Measurements from ENCODE around the gene KCNJ14. TPM values are rescaled to one million over a fixed set of nuclear protein-coding genes. Genes with fewer than 3 reads are reported as not detected.
A peak's percentile ranks its signal among the peaks of the same experiment; 100 is the strongest.

Gene KCNJ14
- polyA plus RNA-seq, 3 donors = 0.09 to 0.56 TPM; not detected in 1

DNA sequence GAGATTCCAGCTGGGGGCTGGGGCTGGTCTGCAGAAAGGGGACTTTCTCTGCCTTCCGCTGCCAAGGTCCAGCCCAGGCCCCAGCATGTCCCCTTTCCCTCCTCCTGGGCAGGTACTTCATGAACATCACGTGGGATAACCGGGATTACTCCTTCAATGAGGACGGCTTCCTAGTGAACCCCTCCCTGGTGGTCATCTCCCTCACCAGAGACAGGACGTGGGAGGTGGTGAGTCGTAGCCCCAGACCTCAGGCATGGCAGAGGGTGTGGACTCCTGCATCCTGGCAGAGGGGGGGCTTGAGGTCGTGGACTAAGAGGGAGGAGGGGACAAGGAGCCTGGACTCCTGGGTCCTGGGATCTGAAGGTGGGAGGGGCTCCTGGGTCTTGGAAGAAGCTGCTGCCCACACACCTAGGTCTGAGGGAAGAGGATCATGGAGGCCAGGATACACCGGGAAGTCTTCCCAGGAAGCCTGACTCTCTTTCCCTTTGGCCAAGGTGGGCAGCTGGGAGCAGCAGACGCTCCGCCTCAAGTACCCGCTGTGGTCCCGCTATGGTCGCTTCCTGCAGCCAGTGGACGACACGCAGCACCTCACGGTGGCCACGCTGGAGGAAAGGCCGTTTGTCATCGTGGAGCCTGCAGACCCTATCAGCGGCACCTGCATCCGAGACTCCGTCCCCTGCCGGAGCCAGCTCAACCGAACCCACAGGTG is 41.3 kb upstream of the KCNJ14 start:
- Histone ChIP-seq H3K9me3 (replicated peaks in 1 of 2; ENCODE audit: control insufficient read depth in 1 of 2, insufficient read depth in 1 of 2, low read length in 2 of 2) (no peaks in the 10 kb centered on the region), H3K27ac (ENCODE audit: low read depth in 1 of 2, low read length in 2 of 2) (no peak overlapping the region), H3K27me3 (ENCODE audit: control insufficient read depth in 2 of 2, insufficient read depth in 2 of 2, low read length in 2 of 2) (peaks cover 0 to 21% of the 10 kb centered on the region in 2 donors), H3K4me2 (replicated peaks; ENCODE audit: extremely low read depth, low read length, poor library complexity, severe bottlenecking) (no peak overlapping the region), H3K9ac (ENCODE audit: insufficient read depth, low read length, poor library complexity, severe bottlenecking) (no peak overlapping the region), H2AFZ (ENCODE audit: insufficient read depth, low read depth, low read length, poor library complexity, severe bottlenecking) (peak overlapping the region; percentile 76), H3K79me2 (ENCODE audit: insufficient read depth, low read length) (no peaks in the 10 kb centered on the region), H3K4me3 (replicated peaks in 1 of 3; ENCODE audit: low read depth in 2 of 3, low read length in 3 of 3) (no peak overlapping the region), H3K36me3 (replicated peaks in 1 of 2; ENCODE audit: control insufficient read depth in 1 of 2, insufficient read depth in 2 of 2, low read length in 2 of 2) (no peaks in the 10 kb centered on the region), H3K4me1 (ENCODE audit: control insufficient read depth in 1 of 2, insufficient read depth in 2 of 2, low read length in 2 of 2) (peaks cover 20 to 25% of the 10 kb centered on the region in 2 donors), H4K20me1 (ENCODE audit: insufficient read depth, low read length) (no peaks in the 10 kb centered on the region)
- H3K4me3 Mint-ChIP-seq = peak overlapping the region; percentile 59 to 72
- WGBS (ENCODE audit: insufficient coverage) = 53% methylated on average over 20 of the region's 24 CpGs
- no peak for DNase-seq
- peaks cover 0 to 12% (median 0%) of the 10 kb centered on the region in 7 donors for H3K9me3 Mint-ChIP-seq
- H3K4me1 Mint-ChIP-seq = peaks cover 26% of the 10 kb centered on the region
- no peak overlapping the region for H3K27ac Mint-ChIP-seq
- TF ChIP-seq, protein P1, sequence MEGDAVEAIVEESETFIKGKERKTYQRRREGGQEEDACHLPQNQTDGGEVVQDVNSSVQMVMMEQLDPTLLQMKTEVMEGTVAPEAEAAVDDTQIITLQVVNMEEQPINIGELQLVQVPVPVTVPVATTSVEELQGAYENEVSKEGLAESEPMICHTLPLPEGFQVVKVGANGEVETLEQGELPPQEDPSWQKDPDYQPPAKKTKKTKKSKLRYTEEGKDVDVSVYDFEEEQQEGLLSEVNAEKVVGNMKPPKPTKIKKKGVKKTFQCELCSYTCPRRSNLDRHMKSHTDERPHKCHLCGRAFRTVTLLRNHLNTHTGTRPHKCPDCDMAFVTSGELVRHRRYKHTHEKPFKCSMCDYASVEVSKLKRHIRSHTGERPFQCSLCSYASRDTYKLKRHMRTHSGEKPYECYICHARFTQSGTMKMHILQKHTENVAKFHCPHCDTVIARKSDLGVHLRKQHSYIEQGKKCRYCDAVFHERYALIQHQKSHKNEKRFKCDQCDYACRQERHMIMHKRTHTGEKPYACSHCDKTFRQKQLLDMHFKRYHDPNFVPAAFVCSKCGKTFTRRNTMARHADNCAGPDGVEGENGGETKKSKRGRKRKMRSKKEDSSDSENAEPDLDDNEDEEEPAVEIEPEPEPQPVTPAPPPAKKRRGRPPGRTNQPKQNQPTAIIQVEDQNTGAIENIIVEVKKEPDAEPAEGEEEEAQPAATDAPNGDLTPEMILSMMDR (IDR thresholded peaks at IDR 0.05) = no peak
- intact Hi-C loops (cut with micrococcal nuclease) = no loop called here
- H3K36me3 Mint-ChIP-seq = peaks cover 0 to 4% of the 10 kb centered on the region in 2 donors
- H3K27me3 Mint-ChIP-seq (ENCODE audit: low read depth in 3 of 3) = peaks cover 28 to 44% (median 30%) of the 10 kb centered on the region in 3 donors

DNA sequence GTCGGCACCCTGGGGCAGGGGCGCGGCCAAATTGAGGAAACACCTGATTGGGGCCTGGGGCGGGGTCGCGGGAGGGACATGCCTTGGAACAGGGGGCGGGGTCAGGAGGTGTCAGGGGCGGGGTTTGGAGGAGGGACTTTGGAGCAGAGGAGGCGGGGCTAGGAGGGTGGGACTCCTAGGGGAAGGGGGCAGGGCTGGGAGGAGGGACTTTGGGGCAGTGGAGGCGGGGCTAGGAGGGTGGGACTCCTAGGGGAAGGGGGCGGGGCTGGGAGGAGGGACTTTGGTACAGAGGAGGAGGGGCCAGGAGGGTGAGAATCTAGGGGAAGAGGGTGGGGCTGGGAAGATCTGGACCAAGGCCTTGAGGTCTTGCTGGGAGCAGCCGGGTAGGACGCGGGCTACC is 40.0 kb upstream of the KCNJ14 start:
- Mint-ChIP-seq H3K27ac (peak overlapping the region in 2 of 7 donors; percentile 22 to 89), H3K27me3 (ENCODE audit: low read depth in 3 of 3) (peaks cover 28 to 43% (median 32%) of the 10 kb centered on the region in 3 donors), H3K4me3 (peak overlapping the region; percentile 72 to 87), H3K36me3 (peaks cover 0 to 4% of the 10 kb centered on the region in 2 donors), H3K9me3 (peaks cover 0 to 12% (median 1%) of the 10 kb centered on the region in 7 donors), H3K4me1 (peaks cover 29% of the 10 kb centered on the region)
- intact Hi-C loops (cut with micrococcal nuclease) = no loop called here
- H3K79me2 ChIP-seq (ENCODE audit: insufficient read depth, low read length) = no peaks in the 10 kb centered on the region
- peak; percentile 77 to 88 (median 88) for DNase-seq
- H4K20me1 ChIP-seq (ENCODE audit: insufficient read depth, low read length) = no peaks in the 10 kb centered on the region
- H3K4me3 ChIP-seq (replicated peaks in 1 of 3; ENCODE audit: low read depth in 2 of 3, low read length in 3 of 3) = peak overlapping the region; percentile 24 to 78 (median 41)
- TF ChIP-seq, protein P1 (IDR thresholded peaks at IDR 0.05) = no peak
- no peak overlapping the region for H3K27ac ChIP-seq (ENCODE audit: low read depth in 1 of 2, low read length in 2 of 2)
- peak overlapping the region; percentile 74 for H3K4me2 ChIP-seq (replicated peaks; ENCODE audit: extremely low read depth, low read length, poor library complexity, severe bottlenecking)
- H2AFZ ChIP-seq (ENCODE audit: insufficient read depth, low read depth, low read length, poor library complexity, severe bottlenecking) = peak overlapping the region; percentile 87
- no peak overlapping the region for H3K9ac ChIP-seq (ENCODE audit: insufficient read depth, low read length, poor library complexity, severe bottlenecking)
- peaks cover 0 to 21% of the 10 kb centered on the region in 2 donors for H3K27me3 ChIP-seq (ENCODE audit: control insufficient read depth in 2 of 2, insufficient read depth in 2 of 2, low read length in 2 of 2)
- peaks cover 23 to 30% of the 10 kb centered on the region in 2 donors for H3K4me1 ChIP-seq (ENCODE audit: control insufficient read depth in 1 of 2, insufficient read depth in 2 of 2, low read length in 2 of 2)
- 4% methylated on average over 11 of the region's 14 CpGs for WGBS (ENCODE audit: insufficient coverage)
- no peaks in the 10 kb centered on the region for H3K9me3 ChIP-seq (replicated peaks in 1 of 2; ENCODE audit: control insufficient read depth in 1 of 2, insufficient read depth in 1 of 2, low read length in 2 of 2)
- H3K36me3 ChIP-seq (replicated peaks in 1 of 2; ENCODE audit: control insufficient read depth in 1 of 2, insufficient read depth in 2 of 2, low read length in 2 of 2) = no peaks in the 10 kb centered on the region
